ENCODE data around the gene DOP1B.
"Not testable (repeated sequence)": the region's sequence is repeated elsewhere in the genome, so short reads cannot be mapped to it uniquely, and the experiment has no call there.

The DOP1B gene

DNA sequence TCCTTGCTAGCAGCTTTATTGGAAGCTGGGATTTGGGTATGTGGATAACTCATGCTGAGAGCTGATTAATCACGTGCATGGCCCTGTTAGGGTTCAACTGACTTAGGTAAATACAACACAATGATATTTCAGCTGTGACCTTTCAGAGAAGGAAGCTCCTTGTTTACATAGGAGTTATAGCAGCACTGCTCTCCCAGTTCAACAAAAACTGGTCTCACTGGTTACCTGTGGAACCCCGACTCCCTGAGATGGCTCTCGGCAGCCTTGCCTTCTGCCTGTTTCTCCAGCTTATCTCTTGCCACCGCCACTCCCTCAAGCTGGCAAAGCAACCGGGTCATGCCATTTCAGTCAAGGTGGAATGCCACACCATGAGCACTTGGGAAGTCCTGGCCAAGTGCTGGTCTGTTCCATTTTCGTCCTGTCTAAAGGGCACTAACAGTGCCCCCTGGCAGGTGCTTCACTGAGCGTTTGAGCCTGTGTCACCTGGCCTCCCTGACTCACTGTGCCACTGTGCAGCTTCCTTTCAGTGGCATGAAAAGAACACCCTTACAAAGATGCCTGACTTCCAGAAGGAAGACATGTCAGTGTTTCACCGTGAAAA is 31.6 kb downstream of the DOP1B start:
- H3K4me3 ChIP-seq (replicated peaks; ENCODE audit: low read depth, low read length): no peak overlapping the region
- no peak for DNase-seq (ENCODE audit: low read depth)
- TF ChIP-seq, protein P1, sequence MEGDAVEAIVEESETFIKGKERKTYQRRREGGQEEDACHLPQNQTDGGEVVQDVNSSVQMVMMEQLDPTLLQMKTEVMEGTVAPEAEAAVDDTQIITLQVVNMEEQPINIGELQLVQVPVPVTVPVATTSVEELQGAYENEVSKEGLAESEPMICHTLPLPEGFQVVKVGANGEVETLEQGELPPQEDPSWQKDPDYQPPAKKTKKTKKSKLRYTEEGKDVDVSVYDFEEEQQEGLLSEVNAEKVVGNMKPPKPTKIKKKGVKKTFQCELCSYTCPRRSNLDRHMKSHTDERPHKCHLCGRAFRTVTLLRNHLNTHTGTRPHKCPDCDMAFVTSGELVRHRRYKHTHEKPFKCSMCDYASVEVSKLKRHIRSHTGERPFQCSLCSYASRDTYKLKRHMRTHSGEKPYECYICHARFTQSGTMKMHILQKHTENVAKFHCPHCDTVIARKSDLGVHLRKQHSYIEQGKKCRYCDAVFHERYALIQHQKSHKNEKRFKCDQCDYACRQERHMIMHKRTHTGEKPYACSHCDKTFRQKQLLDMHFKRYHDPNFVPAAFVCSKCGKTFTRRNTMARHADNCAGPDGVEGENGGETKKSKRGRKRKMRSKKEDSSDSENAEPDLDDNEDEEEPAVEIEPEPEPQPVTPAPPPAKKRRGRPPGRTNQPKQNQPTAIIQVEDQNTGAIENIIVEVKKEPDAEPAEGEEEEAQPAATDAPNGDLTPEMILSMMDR (IDR thresholded peaks at IDR 0.05; ENCODE audit: low read length, missing control alignments): no peak

DNA sequence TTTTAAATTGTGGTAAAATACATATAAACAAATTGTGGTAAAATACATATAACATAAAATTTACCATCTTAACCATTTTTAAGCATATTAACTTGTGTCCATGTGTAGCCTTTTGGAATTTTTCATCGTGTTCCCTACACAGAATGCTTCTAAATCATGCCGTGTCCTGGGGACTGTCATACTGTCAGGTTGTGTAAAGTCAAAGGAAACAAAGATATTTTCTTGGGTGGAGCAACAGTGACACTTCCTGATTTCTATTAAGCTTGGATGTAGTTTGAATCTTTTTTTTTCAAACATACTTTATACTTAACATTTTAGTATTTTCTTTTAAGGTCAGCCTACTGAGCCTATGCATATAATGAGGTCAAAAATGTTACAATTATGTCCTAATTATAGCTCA is 32.3 kb downstream of the DOP1B start:
- TF ChIP-seq, protein P1 (IDR thresholded peaks at IDR 0.05; ENCODE audit: low read length, missing control alignments): no peak
- H3K4me3 ChIP-seq (replicated peaks; ENCODE audit: low read depth, low read length): no peak overlapping the region
- DNase-seq (ENCODE audit: low read depth): no peak

DNA sequence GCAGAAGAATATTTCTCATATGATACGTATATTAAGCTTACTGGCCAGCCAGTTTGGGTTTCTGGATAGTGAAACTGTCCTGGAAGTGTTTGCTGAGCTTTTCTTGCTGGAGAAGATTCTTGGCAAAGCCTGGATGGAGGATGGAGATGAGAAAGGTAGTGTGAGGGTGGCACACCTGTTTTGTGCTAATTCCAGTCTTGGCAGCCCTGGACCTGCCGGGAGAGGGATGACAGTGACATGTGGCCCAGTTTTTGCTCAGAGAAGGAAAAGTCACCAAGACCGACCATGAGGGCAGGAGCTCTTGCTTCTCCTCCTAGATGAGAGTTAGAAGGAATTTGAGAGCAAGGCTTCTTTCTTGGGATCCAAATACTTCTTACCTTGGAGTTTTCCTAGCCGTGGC is 34.1 kb downstream of the DOP1B start:
- TF ChIP-seq, protein P1 (IDR thresholded peaks at IDR 0.05; ENCODE audit: low read length, missing control alignments): no peak
- no peak overlapping the region for H3K4me3 ChIP-seq (replicated peaks; ENCODE audit: low read depth, low read length)
- no peak for DNase-seq (ENCODE audit: low read depth)

DNA sequence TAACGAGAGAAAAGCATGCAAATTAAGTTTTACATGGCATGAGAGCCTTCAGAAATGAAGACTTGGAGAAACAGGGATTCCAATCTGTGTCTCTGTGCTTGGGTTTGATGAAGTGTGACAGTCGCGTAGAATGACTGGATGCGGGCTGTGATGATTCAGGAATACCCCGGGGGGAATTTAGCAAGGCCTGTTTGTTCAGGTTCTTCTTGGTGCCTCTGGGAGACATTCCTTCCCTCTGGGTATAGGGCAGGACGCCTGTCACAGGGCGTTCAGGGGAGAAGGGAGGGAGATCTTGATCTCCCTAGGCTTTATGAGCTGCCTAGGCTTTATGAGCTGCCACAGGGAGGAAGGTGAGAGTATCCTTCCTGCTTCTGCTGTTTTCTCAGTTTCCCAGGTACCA is 36.6 kb downstream of the DOP1B start:
- TF ChIP-seq, protein P1 (IDR thresholded peaks at IDR 0.05; ENCODE audit: low read length, missing control alignments): no peak
- DNase-seq (ENCODE audit: low read depth): no peak
- no peak overlapping the region for H3K4me3 ChIP-seq (replicated peaks; ENCODE audit: low read depth, low read length)

DNA sequence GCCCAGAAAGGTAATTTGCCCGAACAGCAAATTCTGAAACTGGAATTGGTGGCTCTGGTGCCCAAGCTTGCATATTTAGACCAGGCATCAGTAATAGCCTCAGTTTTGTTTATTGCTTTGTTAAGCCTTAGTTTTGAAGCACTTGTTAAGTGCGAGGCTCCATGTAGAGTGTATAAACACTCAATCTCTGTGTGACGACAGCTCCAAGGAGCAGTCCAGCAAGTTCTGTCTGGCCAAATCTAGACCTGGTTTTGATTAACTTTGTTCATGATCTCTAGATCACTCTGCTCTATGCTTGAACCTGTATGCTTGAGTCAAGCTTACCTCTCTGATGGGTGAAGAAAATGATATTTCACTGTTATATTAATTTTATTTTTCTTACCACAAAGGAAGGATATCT is 37.4 kb downstream of the DOP1B start:
- TF ChIP-seq, protein P1 (IDR thresholded peaks at IDR 0.05; ENCODE audit: low read length, missing control alignments): no peak
- no peak for DNase-seq (ENCODE audit: low read depth)
- no peak overlapping the region for H3K4me3 ChIP-seq (replicated peaks; ENCODE audit: low read depth, low read length)

DNA sequence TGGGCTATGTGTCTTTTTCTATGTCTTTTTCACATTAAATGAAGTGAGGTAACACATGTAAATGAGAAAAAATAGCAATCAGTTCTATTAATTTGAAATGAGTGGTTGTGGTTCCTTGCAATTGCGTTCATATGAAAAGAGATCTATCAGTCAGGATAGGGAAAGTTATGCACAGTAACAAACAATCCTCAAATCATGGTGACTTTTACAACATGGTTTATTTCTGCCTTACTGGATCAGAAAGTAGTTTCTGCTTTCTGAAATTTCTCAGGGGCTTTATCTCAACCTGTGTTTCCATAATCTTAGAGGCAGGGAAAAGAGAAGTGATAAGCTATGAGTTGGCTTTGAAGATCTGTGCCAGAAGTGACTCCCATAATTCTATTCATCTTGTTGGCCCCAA is 39.0 kb downstream of the DOP1B start:
- H3K4me3 ChIP-seq (replicated peaks; ENCODE audit: low read depth, low read length): no peak overlapping the region
- TF ChIP-seq, protein P1 (IDR thresholded peaks at IDR 0.05; ENCODE audit: low read length, missing control alignments): no peak
- no peak for DNase-seq (ENCODE audit: low read depth)

DNA sequence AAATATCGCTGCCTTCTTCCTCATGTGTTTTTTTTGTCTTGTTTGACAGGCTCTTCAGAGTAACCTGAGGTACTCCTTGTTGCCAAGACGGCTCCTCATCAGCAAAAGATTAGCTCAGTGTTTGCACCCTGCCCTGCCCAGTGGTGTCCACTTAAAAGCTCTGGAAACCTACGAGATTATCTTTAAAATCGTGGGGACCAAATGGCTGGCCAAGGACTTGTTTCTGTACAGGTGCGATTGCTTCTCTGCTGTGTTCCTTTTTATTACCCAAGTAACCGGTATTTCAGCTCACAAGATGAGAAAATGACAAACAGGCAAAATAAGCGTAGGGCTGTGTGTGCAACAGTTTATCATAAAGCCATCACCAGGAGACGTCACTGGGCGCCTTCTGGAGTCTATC is 42.4 kb downstream of the DOP1B start:
- DNase-seq (ENCODE audit: low read depth): no peak
- TF ChIP-seq, protein P1 (IDR thresholded peaks at IDR 0.05; ENCODE audit: low read length, missing control alignments): no peak
- H3K4me3 ChIP-seq (replicated peaks; ENCODE audit: low read depth, low read length): no peak overlapping the region

DNA sequence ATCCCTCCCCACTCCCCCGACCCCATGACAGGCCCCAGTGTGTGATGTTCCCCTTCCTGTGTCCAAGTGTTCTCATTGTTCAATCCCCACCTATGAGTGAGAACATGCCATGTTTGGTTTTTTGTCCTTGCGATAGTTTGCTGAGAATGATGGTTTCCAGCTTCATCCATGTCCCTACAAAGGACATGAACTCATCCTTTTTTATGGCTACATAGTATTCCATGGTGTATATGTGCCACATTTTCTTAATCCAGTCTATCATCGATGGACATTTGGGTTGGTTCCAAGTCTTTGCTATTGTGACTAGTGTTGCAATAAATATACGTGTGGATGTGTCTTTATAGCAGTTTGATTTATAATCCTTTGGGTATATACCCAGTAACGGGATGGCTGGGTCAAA is 43.0 kb downstream of the DOP1B start:
- not testable (repeated sequence) for DNase-seq (ENCODE audit: low read depth); H3K4me3 ChIP-seq (replicated peaks; ENCODE audit: low read depth, low read length)
